ENCODE measurements around the gene NFIX. TPM values are rescaled to one million over a fixed set of nuclear protein-coding genes. Genes with fewer than 3 reads are reported as not detected.

The NFIX gene
- polyA plus RNA-seq, 1 donor (not counting 4 experiments of a cell fraction or from before 2014, with no cell fraction given) = 5.2 TPM

DNA sequence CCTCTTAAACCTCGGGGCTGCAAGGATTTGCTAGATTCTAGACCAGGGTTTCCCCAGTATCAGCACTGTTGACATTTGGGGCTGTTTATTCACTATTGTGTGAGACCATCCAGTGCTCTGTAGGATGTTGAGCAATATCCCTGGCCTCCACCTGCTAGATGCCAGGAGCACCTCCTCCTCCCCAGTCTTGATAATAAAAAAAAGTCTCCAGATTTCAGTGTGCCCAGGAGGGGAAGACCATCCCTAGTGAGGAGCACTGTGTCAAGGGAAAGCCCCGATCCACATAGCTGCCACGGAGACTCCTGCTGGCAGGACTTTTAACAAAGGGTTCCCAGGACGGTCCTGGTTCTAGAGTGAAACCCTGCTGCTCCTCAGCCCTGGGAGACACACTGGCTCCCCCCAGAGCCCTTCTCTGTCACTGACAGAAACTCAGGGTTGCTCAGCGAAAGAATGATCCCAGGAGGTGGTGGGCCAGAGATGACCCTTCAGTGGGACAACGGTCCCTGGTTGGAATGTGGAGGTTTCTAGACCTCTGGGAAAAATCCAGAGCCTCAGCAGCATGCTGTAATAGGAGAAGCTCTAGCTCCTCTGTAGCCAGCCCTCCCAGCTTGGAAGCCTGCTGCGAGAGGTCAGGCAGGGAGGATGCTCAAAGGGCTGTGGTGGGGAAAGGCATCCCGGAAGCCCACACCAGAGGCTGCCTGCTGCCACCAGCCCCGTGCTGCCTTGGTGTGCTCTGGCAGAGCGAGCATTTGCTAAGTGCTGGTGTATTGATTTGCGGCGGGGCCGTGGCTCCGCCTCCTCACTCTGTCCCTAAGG lies 87.1 kb downstream of the NFIX start:
- dilution Hi-C loops (cut with MboI; ENCODE audit: extremely low pct_ligation_motif_present, low sequenced_read_pairs) = no loop called here
- H3K27me3 ChIP-seq (ENCODE audit: control insufficient read depth, extremely low read depth, insufficient read depth, low read length) = no peaks in the 10 kb centered on the region
- no peak overlapping the region for H3K4me3 ChIP-seq (ENCODE audit: control insufficient read depth in 2 of 3, extremely low read depth in 1 of 3, insufficient read depth in 2 of 3, low read depth in 1 of 3, low read length in 3 of 3)
- no peaks in the 10 kb centered on the region for H3K9me3 ChIP-seq (ENCODE audit: control insufficient read depth, low read depth, low read length)
- no peak overlapping the region for H3K27ac ChIP-seq (ENCODE audit: control insufficient read depth, insufficient read depth, low read length)
- H4K20me1 ChIP-seq (ENCODE audit: control insufficient read depth, extremely low read depth, insufficient read depth, low read length) = no peaks in the 10 kb centered on the region
- no peaks in the 10 kb centered on the region for H3K79me2 ChIP-seq (ENCODE audit: control insufficient read depth, insufficient read depth, low read length)
- no peak overlapping the region for H3K4me2 ChIP-seq (ENCODE audit: control insufficient read depth, extremely low read depth, insufficient read depth, low read depth, low read length)
- no peaks in the 10 kb centered on the region for H3K9me1 ChIP-seq (ENCODE audit: control insufficient read depth, extremely low read depth, insufficient read depth, low read length)
- TF ChIP-seq, protein P1, sequence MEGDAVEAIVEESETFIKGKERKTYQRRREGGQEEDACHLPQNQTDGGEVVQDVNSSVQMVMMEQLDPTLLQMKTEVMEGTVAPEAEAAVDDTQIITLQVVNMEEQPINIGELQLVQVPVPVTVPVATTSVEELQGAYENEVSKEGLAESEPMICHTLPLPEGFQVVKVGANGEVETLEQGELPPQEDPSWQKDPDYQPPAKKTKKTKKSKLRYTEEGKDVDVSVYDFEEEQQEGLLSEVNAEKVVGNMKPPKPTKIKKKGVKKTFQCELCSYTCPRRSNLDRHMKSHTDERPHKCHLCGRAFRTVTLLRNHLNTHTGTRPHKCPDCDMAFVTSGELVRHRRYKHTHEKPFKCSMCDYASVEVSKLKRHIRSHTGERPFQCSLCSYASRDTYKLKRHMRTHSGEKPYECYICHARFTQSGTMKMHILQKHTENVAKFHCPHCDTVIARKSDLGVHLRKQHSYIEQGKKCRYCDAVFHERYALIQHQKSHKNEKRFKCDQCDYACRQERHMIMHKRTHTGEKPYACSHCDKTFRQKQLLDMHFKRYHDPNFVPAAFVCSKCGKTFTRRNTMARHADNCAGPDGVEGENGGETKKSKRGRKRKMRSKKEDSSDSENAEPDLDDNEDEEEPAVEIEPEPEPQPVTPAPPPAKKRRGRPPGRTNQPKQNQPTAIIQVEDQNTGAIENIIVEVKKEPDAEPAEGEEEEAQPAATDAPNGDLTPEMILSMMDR (optimal IDR thresholded peaks at IDR 0.05 in 1 of 3, IDR thresholded peaks at IDR 0.05 in 1 of 3, conservative IDR thresholded peaks at IDR 0.05 in 1 of 3; ENCODE audit: extremely low read depth in 1 of 3, insufficient read depth in 2 of 3, low read length in 3 of 3) = no peak
- no peak for TF ChIP-seq EZH2 (IDR thresholded peaks at IDR 0.05; ENCODE audit: low read length)
- H3K36me3 ChIP-seq (ENCODE audit: control insufficient read depth in 2 of 2, extremely low read depth in 1 of 2, insufficient read depth in 2 of 2, low read length in 2 of 2) = peaks cover 11 to 12% of the 10 kb centered on the region in 2 experiments
- FAIRE-seq = no peak
- no peak overlapping the region for H3K9ac ChIP-seq (ENCODE audit: control insufficient read depth, extremely low read depth, insufficient read depth, low read length)
- H3K4me1 ChIP-seq (ENCODE audit: control insufficient read depth, extremely low read depth, insufficient read depth, low read length) = peaks cover 16% of the 10 kb centered on the region
- H2AFZ ChIP-seq (ENCODE audit: control insufficient read depth, low read length) = no peak overlapping the region
- DNase-seq (ENCODE audit: low read depth, low spot score) = no peak

DNA sequence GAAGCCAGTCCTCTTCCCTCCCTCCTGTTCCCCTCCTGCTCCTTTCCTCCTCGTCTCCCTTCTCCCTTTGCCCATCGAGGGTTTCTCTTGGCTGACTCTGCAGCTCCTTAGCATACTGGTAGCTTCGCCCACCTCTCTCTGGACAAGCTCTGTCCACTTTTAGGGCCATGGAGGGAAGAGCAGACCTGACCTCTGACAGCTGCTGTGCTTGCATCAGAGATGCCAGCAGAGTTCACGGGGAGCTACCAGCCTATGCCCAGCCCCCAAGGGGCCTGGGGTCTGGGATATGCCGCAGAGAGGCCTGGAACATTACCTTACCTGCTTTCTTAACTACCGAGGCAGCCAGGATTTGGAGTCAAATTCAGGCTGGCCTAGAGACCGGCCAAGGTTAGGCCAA lies 87.7 kb downstream of the NFIX start:
- no peaks in the 10 kb centered on the region for H3K27me3 ChIP-seq (ENCODE audit: control insufficient read depth, extremely low read depth, insufficient read depth, low read length)
- peaks cover 9 to 12% of the 10 kb centered on the region in 2 experiments for H3K36me3 ChIP-seq (ENCODE audit: control insufficient read depth in 2 of 2, extremely low read depth in 1 of 2, insufficient read depth in 2 of 2, low read length in 2 of 2)
- H3K79me2 ChIP-seq (ENCODE audit: control insufficient read depth, insufficient read depth, low read length) = no peaks in the 10 kb centered on the region
- no peak overlapping the region for H3K9ac ChIP-seq (ENCODE audit: control insufficient read depth, extremely low read depth, insufficient read depth, low read length)
- dilution Hi-C loops (cut with MboI; ENCODE audit: extremely low pct_ligation_motif_present, low sequenced_read_pairs) = no loop called here
- no peaks in the 10 kb centered on the region for H3K9me3 ChIP-seq (ENCODE audit: control insufficient read depth, low read depth, low read length)
- no peak for FAIRE-seq
- no peak overlapping the region for H3K4me2 ChIP-seq (ENCODE audit: control insufficient read depth, extremely low read depth, insufficient read depth, low read depth, low read length)
- H3K4me1 ChIP-seq (ENCODE audit: control insufficient read depth, extremely low read depth, insufficient read depth, low read length) = peaks cover 16% of the 10 kb centered on the region
- no peak for DNase-seq (ENCODE audit: low read depth, low spot score)
- H3K27ac ChIP-seq (ENCODE audit: control insufficient read depth, insufficient read depth, low read length) = no peak overlapping the region
- no peak overlapping the region for H3K4me3 ChIP-seq (ENCODE audit: control insufficient read depth in 2 of 3, extremely low read depth in 1 of 3, insufficient read depth in 2 of 3, low read depth in 1 of 3, low read length in 3 of 3)
- TF ChIP-seq EZH2 (IDR thresholded peaks at IDR 0.05; ENCODE audit: low read length) = no peak
- TF ChIP-seq, protein P1 (optimal IDR thresholded peaks at IDR 0.05 in 1 of 3, IDR thresholded peaks at IDR 0.05 in 1 of 3, conservative IDR thresholded peaks at IDR 0.05 in 1 of 3; ENCODE audit: extremely low read depth in 1 of 3, insufficient read depth in 2 of 3, low read length in 3 of 3) = no peak
- H3K9me1 ChIP-seq (ENCODE audit: control insufficient read depth, extremely low read depth, insufficient read depth, low read length) = no peaks in the 10 kb centered on the region
- H4K20me1 ChIP-seq (ENCODE audit: control insufficient read depth, extremely low read depth, insufficient read depth, low read length) = no peaks in the 10 kb centered on the region
- no peak overlapping the region for H2AFZ ChIP-seq (ENCODE audit: control insufficient read depth, low read length)
